Neural progenitor cell (in vitro differentiated cells): ENCODE measurements around the gene ADAMTS12.

Source experiments
- CTCF ChIP-seq: fragments of 200-600 bp; sonication (generic); IDR thresholded peaks from 2 replicates; pipeline ENCODE4 v1.5.1; 2017; ENCODE audit warnings: antibody characterized with exemption, mild to moderate bottlenecking
- EZH2 ChIP-seq: fragments of 200-600 bp; sonication (generic); IDR thresholded peaks from 2 replicates; pipeline ENCODE4 v1.6.1; 2017; ENCODE audit warnings: antibody characterized with exemption, mild to moderate bottlenecking, moderate library complexity

GRCh38 chr5:33649549-33650482 is 242.0 kb downstream of the ADAMTS12 start:
- TF ChIP-seq CTCF (no peak), EZH2 (no peak)
